HG03432 (cell line): ENCODE results near the gene PLEKHM3.
"Not testable (repeated sequence)": the region's sequence is repeated elsewhere in the genome, so short reads cannot be mapped to it uniquely, and the experiment has no call there.

ENCODE experiments used
- ATAC-seq: cut with Tn5 transposase; IDR thresholded peaks from one replicate; pipeline ENCODE4 v1.9.1; 2021; ENCODE audit warnings: mild to moderate bottlenecking, moderate library complexity; ENCODE audit not compliant: unreplicated experiment

Gene PLEKHM3

DNA sequence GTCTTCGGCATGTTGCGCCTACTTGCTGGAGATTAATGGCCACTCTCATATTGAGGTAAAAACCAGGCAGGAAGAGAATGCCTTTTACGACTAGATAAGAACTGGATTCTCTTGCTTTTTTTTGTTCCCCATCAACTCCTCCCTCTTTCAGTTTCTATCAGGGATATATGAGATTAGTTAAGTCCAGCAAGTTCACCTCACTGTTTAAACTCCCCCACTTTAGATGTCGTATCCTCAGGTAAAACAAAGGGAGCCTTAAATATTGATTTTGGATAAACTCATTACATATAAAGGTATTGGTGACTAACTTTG lies 98.4 kb downstream of the PLEKHM3 start:
- ATAC-seq = no peak

DNA sequence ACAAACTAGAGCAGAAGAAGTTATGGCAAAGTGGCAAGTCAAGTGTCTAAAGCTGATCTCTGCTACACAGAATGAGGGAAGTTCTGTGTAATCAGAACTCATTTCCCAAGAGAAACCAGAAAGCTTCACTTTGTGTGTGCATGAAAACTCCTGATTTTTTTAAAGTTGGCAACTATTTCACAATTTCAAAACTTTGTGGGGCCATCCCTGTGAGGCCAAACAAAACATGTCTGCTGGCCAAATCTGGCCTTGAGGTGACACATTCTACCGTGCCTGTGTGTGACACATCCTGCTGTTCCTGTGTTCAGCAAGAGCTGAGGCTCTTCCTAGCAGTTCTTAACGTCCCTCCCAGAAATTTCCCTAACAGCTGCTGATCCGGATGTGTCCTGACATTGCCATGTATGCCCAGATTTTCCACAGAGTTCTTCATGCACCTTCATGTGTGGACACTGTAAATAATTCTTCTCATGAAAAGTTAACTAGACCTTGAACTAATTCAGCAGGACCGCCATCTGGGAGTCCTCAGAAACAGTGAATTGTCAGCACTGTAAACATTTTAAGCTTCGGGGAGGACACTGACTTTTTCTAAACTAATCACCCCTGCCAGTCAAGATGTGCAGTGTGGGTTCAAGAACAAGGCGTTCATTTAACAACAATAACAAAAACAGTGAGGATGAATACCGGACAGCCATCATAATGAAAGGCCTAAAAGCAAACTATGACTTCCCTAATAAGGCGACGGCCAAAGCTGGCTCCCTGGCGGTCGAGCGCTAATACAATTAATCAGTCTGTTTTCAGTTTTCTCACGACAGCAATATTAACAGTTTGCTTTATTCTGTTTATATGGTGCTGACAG lies 99.0 kb downstream of the PLEKHM3 start:
- no peak for ATAC-seq

DNA sequence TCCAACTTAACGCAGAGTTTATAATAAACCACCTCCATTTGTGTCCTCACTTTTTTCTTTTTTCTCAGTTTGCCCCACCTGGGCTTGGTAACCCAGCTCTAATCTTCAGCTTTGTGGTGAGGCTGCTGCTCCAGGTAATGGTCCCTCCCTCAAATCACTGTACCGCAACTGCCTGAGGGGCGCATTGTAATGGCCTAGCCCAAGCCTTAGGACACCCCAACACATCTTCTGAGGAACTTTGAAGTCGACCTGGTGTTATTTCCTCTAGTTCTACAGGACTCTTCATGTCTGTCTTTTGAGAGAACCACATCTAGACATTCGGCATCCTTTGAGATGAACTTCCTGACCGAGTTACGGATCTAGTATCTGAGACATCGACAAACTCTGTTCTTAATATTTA lies 99.7 kb downstream of the PLEKHM3 start:
- no peak for ATAC-seq

DNA sequence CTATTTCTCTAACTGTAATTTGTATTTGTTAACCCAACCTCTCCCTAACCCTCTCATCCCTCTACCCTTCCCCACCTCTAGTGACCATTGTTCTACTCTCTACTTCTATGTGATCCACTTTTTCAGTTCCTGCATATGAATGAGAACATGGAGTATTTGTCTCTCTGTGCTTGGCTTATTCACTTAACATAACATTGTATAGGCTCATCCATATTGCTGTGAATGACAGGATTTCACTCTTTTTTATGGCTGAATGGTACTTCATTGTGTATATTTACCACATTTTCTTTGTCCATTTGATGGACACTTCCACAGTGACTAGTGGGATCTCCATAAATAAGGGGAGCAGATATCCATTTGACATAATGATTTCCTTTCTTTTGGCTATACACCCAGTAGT lies 103.7 kb downstream of the PLEKHM3 start:
- no peak for ATAC-seq

DNA sequence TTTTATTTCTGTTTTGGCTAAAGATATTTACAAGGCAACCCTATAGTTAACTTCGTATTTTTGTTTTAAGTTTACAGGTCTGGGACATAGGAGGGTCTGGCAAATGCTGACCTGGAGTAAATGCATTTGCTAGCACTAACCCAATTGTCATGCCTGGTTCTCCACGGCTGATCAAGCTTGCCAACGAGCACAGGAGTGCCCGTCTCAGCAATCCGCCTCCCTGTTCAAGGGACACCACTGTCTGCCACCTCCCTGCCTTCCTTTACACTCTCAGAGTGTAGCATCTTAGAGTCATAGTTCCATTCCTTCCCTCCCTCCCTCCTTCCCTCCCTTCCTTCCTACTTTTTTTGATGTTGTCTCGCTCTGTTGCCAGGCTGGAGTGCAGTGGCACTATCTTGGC lies 104.6 kb downstream of the PLEKHM3 start:
- ATAC-seq = no peak

DNA sequence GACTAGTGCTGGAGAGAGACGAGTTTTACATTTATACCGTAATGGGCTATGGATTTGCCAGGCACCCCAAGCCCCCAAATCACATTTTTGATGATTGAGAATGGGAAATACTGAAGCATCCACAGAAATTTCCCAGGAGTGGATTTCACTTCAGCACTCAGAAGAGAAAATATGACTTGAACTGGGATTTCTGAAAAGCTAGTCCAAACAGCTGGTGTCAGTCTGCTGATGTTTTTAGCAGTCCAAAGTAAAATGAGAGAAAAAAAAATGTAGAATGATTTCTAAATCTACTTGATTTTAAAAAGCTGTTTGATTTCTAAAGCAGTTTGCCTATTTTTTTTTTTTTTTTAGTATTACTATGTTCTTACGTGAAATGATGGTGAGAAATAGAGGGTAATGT lies 105.0 kb downstream of the PLEKHM3 start:
- ATAC-seq = no peak

DNA sequence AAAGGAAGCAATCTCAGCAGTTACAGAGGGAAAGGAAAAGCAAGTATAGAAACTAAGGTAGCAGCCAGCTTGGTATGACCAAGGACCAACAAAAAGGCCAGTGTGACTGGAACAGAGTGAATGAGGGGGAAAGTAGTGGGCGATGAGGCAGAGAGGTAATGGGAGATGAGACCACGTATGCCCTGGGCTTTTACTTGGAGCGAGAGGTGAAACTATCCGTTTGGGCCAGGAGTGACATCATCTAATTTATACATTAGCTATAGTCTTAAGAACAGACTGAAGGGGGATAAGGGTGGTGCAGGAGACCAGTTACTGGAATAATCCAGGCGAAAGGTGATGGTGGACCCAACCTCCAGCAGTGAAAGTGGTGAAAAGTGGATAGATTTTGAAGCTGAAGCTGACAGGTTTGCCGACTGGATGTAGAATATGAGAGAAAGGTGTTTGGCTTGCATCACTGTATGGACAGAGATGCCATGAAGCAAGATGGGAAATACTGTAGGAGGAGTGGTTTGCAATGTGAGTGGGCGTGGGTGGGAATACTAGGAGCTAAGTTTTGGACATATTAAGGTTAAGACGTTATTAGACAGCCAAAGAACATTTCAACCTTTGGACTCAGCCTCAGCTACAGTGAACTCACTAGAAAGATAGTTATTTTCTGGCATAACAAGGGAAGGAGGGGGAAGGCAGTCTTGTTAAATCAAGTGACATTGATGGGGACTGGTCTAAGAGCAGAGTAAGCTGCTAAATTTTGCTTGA lies 106.0 kb downstream of the PLEKHM3 start:
- no peak for ATAC-seq

DNA sequence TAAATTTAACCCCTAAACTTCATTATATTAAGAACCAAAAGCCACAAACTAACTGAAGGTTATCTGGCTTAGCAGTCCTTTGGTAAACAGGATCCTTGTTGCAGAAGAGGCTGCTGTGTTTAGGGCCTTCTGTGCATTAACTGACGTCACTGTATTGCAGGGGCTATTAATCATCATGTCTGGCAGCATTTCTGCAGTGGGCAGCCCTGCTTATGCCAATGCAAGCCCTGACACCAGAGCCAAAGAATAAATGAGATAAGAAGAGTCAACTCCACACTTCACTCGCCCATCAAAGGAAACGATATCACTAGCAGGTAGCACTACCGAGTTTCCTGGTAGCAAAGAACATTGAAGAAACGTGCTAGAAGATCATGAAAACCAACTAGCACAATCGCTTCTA lies 110.6 kb downstream of the PLEKHM3 start:
- ATAC-seq = no peak

DNA sequence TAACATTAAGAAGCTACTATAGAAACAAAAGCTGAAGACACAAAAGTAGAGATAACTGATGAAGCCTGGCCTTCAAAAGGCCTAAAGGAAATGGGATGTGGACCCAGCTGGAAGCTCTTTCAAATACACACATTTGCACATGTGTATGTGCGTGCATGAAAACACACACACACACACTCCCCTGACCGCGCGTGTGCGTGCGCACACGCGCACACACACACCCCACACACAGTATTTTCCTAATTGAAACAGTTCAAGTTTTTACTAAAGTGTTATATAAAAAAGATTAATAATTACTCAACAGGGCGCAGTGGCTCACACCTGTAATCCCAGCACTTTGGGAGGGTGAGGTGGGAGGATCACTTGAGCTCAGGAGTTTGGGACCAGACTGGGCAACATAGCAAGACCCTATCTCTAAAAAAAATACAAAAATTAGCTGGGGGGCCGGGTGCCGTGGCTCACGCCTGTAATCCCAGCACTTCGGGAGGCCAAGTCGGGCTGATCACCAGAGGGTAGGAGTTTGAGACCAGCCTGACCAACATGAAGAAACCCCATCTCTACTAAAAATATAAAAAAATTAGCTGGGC lies 111.5 kb downstream of the PLEKHM3 start:
- no peak for ATAC-seq

DNA sequence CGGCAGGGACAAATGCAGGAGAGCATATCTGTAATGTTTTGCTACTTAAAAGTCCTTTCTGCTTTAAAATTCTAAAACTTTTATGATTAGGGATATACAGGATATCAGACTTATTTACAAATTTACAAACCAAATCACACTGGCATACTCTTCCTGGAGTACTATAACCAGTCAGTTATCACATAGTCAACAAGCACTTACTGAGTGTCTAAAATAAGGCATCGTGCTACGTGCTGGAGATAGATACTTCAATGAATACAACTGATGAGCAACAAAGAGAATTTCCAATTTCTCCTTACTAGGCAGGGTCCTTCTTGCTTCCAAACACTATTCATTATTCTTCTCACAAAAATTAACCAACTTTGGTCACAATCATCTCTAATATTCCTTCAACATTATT lies 113.5 kb downstream of the PLEKHM3 start:
- ATAC-seq = no peak

DNA sequence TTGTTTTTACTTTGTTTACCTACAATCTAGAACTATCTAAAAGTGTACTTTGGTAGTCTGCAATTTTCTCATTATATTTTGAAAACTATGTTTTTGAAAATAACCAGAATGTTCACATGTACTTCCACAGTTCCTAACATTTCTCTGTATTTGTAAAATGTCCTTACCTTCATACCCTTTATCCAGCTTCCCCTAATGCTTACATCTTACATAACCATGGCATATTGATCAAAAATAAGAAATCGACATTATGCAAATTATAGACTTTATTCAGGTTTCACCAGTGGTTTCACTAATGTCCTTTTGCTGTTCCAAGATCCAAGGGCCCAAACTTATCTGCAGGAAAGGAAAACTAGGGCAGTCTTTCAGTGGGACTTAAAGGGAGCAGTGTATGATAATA lies 114.1 kb downstream of the PLEKHM3 start:
- no peak for ATAC-seq

DNA sequence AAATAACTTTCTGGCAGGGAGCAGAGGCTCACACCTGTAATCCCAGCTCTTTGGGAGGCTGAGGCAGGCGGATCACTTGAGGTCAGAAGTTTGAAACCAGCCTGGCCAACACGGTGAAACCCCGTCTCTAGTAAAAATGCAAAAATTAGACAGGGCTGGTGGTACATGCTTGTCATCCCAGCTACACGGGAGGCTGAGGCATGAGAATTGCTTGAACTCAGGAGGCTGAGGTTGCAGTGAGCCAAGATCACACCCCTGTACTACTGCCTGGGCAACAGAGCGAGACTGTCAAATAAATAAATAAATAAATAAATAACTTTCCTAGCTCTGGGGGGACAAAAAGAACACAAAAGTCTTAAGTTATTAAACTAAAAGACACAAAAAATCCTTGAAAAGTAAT lies 118.8 kb downstream of the PLEKHM3 start:
- not testable (repeated sequence) for ATAC-seq

DNA sequence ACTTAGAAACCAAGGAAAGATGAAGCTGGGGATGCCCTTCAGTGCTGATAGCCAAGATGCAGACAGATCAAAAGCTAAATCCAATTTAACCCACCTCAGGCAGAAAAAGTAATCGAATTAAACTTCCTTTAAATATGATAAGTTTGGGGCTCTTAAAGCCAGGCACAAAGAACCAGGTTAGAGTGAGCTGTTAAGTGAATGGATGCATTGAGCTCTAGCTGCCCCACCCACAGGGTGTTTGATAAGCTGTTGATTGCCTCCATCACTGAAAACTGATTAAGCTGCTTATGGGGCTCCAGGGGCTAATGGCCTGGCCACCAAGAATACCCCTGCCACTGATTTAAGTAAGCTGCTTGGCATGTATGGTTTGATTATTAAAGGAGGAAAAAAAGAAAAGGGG lies 119.8 kb downstream of the PLEKHM3 start:
- ATAC-seq = no peak

DNA sequence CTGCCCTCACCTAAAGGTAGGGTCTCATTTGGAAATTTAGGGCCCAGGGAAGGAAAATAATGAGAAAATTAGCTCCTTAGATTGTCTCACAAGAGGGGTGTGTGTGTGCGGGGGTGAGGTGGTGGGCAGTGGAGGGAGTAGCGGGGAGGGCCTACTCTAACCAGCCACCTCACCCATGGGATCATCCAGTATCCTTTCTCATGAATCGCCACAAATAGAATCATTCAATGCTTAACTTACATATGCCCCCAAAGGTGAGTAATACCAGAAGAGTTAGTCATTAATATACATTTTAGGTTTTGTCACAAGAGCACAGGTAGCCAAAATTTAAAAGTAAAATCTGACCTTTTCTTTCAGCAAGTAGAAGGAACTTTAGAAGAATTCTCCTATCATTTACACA lies 122.1 kb downstream of the PLEKHM3 start:
- no peak for ATAC-seq

DNA sequence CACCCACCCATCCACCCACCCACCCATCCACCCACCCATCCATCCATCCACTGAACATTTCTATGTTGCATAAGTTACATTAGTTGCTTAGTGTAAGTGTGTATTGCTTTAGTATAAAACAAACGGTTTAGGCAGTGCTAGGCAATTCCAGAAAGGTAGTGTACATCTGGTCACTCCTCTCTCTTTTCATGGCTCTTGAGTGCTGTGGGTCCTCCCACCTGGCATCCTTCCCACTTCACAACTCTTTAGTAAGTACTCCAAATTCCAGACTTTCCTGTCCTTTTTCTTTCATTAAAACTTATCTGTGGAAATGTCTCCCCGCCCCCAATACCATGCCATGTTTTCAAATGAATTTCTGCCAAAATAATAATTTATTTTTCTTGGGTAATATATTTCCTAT lies 122.5 kb downstream of the PLEKHM3 start:
- no peak for ATAC-seq

DNA sequence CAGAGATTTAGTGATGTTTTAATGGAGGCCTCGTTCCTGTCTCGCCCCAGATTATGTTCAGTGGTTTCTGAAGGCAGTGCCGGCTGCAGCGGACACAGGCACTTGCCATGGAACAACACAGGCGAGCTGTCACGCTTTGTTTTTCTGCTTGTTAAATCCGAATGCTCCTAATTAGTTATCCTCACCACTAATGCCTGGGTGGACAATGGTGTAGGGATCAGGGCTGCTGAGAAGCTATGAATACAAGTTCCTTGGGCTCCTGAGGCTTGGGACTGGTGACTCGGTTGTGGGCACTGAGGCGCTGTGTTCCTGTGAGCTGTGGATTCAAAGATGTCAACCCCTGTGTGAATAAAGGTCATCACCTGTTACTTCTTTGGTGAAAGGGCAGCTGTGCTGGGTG lies 123.5 kb downstream of the PLEKHM3 start:
- no peak for ATAC-seq

DNA sequence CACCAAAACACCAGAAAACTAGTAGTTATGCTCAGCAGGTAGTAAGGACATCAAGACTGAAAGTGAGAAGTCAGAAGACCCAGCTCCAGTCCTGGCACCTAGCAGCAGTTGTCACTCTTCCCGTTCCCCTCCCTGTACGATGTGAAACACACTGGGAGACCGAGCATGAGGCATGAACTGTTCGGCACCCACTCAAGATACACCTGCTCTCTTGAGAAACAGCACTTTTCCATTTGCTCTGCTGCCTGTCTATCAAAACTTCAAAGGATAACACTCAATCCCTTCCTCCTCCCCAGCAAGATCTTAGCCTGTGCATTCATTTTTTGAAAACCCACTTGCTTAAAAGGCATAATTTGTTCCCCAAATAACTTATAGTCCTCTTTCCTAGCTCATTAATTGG lies 123.9 kb downstream of the PLEKHM3 start:
- no peak for ATAC-seq

DNA sequence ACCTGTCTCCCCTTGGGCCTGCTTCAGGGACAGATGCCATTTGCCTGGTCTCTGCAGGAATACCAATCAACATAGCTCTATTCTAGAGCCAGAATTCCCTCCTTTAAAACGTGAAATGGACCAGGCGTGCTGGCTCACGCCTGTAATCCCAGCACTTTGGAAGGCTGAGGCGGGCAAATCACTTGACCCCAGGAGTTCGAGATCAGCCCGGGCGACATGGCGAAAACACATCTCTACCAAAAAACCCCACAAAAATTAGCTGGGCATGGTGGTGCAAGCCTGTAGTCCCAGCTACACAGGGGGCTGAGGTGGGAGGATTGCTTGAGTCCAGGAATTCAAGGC lies 127.0 kb downstream of the PLEKHM3 start:
- ATAC-seq = no peak

DNA sequence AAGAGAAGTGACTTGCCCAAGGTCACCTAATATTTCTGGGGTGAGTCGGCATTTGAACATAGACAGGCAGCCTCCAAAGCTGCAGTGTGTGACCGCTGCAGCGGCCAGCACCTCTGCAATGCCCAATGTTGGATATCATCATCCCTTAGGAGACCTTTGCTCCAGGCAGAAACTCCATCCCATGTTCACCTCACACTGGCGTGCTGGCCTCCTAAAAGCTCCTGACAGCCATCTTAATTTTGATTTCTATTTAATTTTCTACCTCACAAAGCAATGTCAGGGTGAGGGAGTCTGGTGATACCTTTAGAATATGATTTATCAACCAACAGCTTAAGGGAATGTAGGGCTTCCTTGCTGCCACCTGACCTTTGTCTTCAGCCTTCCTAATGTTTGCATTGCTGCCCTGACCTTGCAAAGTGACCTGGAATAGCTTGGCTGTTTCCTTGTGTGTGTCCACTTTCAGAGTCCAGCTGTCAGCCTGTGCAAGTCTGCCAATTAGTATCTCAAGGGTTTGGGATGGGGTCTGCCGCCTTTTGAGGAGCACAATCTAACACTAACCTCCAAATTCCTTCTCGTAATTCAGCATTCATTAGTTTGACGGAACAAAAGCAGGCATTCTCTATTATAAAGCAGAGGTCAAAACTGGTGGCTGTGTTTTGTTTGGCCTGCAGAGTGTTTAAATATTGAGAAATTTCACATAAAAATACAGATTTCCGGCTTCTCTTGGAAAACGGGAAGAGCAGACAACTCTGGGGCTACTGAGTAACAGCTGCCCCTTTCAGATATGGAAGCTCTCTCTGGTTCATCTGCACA lies 127.6 kb downstream of the PLEKHM3 start:
- no peak for ATAC-seq

DNA sequence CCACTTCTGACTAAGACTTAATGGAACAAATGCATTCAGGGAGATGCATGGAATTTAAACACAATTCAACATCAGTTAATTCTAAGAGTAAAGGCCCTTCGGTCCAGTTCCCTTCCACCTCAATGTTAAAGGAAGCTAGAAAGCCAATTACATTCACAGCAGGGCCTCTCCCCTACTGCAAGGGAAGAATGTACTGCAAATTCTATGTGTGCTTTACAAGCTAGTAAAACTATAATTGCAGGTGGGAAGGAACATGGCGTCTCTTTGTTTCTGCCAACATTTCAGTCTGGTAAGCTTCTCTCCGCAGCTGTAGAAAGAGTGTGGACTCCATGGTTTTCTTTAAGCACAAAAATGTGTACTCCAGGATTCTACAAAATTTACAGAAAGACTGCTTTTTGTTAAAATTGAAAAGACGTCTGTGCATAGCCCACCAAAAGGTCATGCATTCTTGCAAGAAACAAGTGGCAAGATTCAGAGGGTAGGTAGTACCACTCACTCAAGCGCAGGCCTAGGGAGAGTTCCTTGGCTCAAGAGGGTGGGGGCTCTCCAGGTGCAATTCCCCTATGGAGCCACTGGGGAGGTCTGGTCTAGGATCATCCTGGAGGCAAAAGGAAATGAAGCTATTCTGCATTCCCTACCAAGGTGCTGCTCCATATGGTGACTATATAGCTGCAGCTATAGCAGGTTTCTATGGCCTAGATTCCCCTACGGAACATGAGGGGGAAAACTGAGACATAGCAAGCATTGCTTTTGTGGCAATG lies 128.6 kb downstream of the PLEKHM3 start:
- ATAC-seq = no peak
